ENCODE measurements around the gene UFC1. TPM values are rescaled to one million over a fixed set of nuclear protein-coding genes. Genes with fewer than 3 reads are reported as not detected.

UFC1 gene
- total and polyA plus RNA-seq, 2 experiments from 2014 or later: 105 to 119 TPM

DNA sequence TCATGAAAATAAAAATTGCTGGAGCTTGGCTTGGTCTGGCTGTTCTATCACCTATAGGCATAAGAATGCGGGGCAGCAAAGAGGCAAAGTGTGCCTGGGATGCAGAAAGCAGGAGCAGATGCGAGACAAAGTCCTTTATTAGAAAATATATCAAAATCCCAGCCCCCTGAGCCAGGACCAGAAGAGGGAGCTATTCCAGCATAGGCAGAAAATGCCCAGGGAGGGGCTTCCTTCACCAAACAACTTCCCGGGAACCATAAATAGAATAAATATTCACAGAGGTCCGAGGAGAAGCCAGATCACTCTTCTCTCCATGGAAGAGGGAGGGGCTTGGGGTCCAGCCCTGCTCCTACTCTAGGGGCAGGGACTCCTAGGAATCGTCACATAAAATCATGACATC lies 17.4 kb downstream of the UFC1 start:
- DNase-seq (ENCODE audit: low spot score): no peak
- Histone ChIP-seq H3K79me2 (peaks cover 10% of the 10 kb centered on the region), H3K27ac (no peak overlapping the region), H3K4me1 (ENCODE audit: insufficient read depth) (peaks cover 10% of the 10 kb centered on the region), H3K9me3 (ENCODE audit: low read depth) (no peaks in the 10 kb centered on the region), H2AFZ (no peak overlapping the region), H3K4me3 (no peak overlapping the region), H4K20me1 (ENCODE audit: insufficient read depth, poor library complexity, severe bottlenecking) (no peaks in the 10 kb centered on the region), H3K9me2 (replicated peaks; ENCODE audit: insufficient read depth) (no peaks in the 10 kb centered on the region), H3K4me2 (no peak overlapping the region), H3K27me3 (no peaks in the 10 kb centered on the region), H3K36me3 (replicated peaks; ENCODE audit: insufficient read depth, low read depth) (no peaks in the 10 kb centered on the region)
- WGBS (ENCODE audit: low lambda C conversion rate, missing lambda C conversion rate): 76% methylated on average over 5 of the region's 5 CpGs
- no peak for TF ChIP-seq EZH2 (IDR thresholded peaks at IDR 0.05; ENCODE audit: borderline replicate concordance)
- TF ChIP-seq EZH2phosphoT487 (IDR thresholded peaks at IDR 0.05; ENCODE audit: low read depth, severe bottlenecking, unreplicated experiment): no peak
- no peak for TF ChIP-seq CTCF (IDR thresholded peaks at IDR 0.05; ENCODE audit: poor library complexity)

- Histone ChIP-seq H4K20me1 (ENCODE audit: insufficient read depth, poor library complexity, severe bottlenecking) (no peaks in the 10 kb centered on the region), H3K79me2 (peaks cover 15% of the 10 kb centered on the region), H3K9me2 (replicated peaks; ENCODE audit: insufficient read depth) (no peaks in the 10 kb centered on the region), H2AFZ (no peak overlapping the region), H3K4me2 (no peak overlapping the region), H3K9me3 (ENCODE audit: low read depth) (no peaks in the 10 kb centered on the region), H3K36me3 (replicated peaks; ENCODE audit: insufficient read depth, low read depth) (no peaks in the 10 kb centered on the region), H3K4me3 (no peak overlapping the region), H3K27me3 (no peaks in the 10 kb centered on the region), H3K27ac (no peak overlapping the region), H3K4me1 (ENCODE audit: insufficient read depth) (peaks cover 14% of the 10 kb centered on the region)
- no peak for DNase-seq (ENCODE audit: low spot score)
- 93% methylated on average over 12 of the region's 12 CpGs for WGBS (ENCODE audit: low lambda C conversion rate, missing lambda C conversion rate)
- no peak for TF ChIP-seq CTCF (IDR thresholded peaks at IDR 0.05; ENCODE audit: poor library complexity)
- TF ChIP-seq EZH2phosphoT487 (IDR thresholded peaks at IDR 0.05; ENCODE audit: low read depth, severe bottlenecking, unreplicated experiment): no peak
- TF ChIP-seq EZH2 (IDR thresholded peaks at IDR 0.05; ENCODE audit: borderline replicate concordance): no peak
These were observed 17.9 kb downstream of the UFC1 start for GRCh38 chr1:161171696-161172095.

DNA sequence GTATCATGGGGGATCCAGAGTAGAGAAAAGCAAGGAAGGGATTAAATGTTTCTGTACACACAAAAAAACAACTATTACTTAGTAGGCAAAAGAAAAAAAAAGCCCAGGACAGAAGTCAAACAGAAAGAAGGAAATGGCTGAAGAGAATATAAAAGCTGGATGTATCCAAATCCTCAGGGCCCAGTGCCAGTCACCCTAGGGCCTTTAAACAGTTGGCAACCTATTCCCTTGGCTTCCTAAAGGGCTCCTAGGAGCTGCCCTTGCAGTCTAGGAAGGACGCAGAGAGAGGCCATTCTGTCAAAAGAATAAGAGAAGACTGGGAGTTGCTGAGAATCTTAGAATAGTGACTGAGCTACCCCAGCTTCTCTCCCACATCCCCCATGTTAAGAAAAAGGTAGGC lies 18.6 kb downstream of the UFC1 start:
- no peaks in the 10 kb centered on the region for H3K9me3 ChIP-seq (ENCODE audit: low read depth)
- 79% methylated on average over 1 of the region's 1 CpG for WGBS (ENCODE audit: low lambda C conversion rate, missing lambda C conversion rate)
- no peak overlapping the region for H3K4me3 ChIP-seq
- H4K20me1 ChIP-seq (ENCODE audit: insufficient read depth, poor library complexity, severe bottlenecking): no peaks in the 10 kb centered on the region
- DNase-seq (ENCODE audit: low spot score): no peak
- H3K4me1 ChIP-seq (ENCODE audit: insufficient read depth): peaks cover 8% of the 10 kb centered on the region
- H2AFZ ChIP-seq: no peak overlapping the region
- no peak overlapping the region for H3K27ac ChIP-seq
- H3K27me3 ChIP-seq: no peaks in the 10 kb centered on the region
- no peak overlapping the region for H3K4me2 ChIP-seq
- H3K9me2 ChIP-seq (replicated peaks; ENCODE audit: insufficient read depth): no peaks in the 10 kb centered on the region
- H3K79me2 ChIP-seq: peaks cover 17% of the 10 kb centered on the region
- H3K36me3 ChIP-seq (replicated peaks; ENCODE audit: insufficient read depth, low read depth): no peaks in the 10 kb centered on the region
- TF ChIP-seq EZH2 (IDR thresholded peaks at IDR 0.05; ENCODE audit: borderline replicate concordance): no peak
- TF ChIP-seq CTCF (IDR thresholded peaks at IDR 0.05; ENCODE audit: poor library complexity): no peak
- no peak for TF ChIP-seq EZH2phosphoT487 (IDR thresholded peaks at IDR 0.05; ENCODE audit: low read depth, severe bottlenecking, unreplicated experiment)

Data from hepatocyte (in vitro differentiated cells).